IPS-NIHi7 (cell line): Measurements from ENCODE around the gene EML3.
A peak's percentile ranks its signal among the peaks of the same experiment; 100 is the strongest.

Experiments used
- DNase-seq: peaks from one replicate; pipeline ENCODE4 v3.0.0; 2012; ENCODE audit warnings: mixed read lengths; ENCODE audit errors: extremely low spot score

EML3 gene

GRCh38 chr11:62553080-62553838 is 59.3 kb downstream of the EML3 start:
- DNase-seq: peak; percentile 63

DNA sequence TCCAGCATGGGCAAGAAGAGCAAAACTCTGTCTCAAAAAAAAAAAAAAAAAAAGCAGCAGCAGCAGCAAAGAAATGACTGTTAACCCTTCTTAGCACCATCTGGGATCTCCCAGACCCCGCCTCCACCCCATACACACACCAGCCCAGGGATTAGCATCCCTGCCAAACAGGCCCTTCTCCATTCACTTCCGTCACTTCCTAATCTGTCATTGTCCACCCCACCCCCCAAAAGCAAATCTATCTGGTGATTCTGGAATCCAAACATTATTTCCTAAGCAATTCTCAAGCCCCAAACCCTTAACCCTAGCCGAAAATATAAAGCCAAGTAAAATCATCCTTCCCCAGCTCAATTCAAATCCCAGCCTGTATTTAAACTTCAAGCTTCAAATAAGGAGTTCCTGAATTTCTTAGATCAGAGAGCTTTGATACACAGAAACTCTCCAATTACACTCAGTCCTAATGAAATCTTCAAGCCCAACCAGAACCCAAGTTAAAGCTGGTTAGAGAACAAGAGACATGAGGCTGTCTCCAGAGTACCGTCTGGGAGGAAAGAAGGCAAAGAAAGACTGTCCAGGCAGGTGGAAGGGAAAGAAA is 60.0 kb downstream of the EML3 start:
- no peak for DNase-seq
